Measurements from ENCODE around the gene NUAK2. TPM values are rescaled to one million over a fixed set of nuclear protein-coding genes. Genes with fewer than 3 reads are reported as not detected.
A peak's percentile ranks its signal among the peaks of the same experiment; 100 is the strongest.

NUAK2 gene
- total RNA-seq, 4 donors from 2014 or later, result 1.1 to 5.4 (median 3.2) TPM

- ATAC-seq (ENCODE audit: low FRiP score), result no peak
- no peak for TF ChIP-seq CTCF (IDR thresholded peaks at IDR 0.05)
- DNase-seq (ENCODE audit: low spot score), result no peak
Measured at GRCh38 chr1:205346956-205347574, 25.5 kb upstream of the NUAK2 start.

GRCh38 chr1:205345761-205346160, 24.2 kb upstream of the NUAK2 start:
- TF ChIP-seq CTCF (IDR thresholded peaks at IDR 0.05), result no peak
- ATAC-seq (ENCODE audit: low FRiP score), result no peak

GRCh38 chr1:205344066-205344928, 22.8 kb upstream of the NUAK2 start:
- DNase-seq (ENCODE audit: low spot score) (no peak), ATAC-seq (ENCODE audit: low FRiP score) (peak; percentile 24)
- TF ChIP-seq CTCF (IDR thresholded peaks at IDR 0.05), result no peak

More at GRCh38 chr1:205345761-205346160, 24.2 kb upstream of the NUAK2 start:
- no peak for DNase-seq (ENCODE audit: low spot score)

GRCh38 chr1:205343431-205344065, 22.0 kb upstream of the NUAK2 start:
- DNase-seq (ENCODE audit: low spot score), result no peak
- ATAC-seq (ENCODE audit: low FRiP score), result no peak
- no peak for TF ChIP-seq CTCF (IDR thresholded peaks at IDR 0.05)

- ATAC-seq (ENCODE audit: low FRiP score) (no peak), DNase-seq (ENCODE audit: low spot score) (no peak)
- TF ChIP-seq CTCF (IDR thresholded peaks at IDR 0.05), result no peak
Measured at GRCh38 chr1:205342986-205343385, 21.4 kb upstream of the NUAK2 start.

- ATAC-seq (ENCODE audit: low FRiP score) (no peak), DNase-seq (ENCODE audit: low spot score) (no peak)
- TF ChIP-seq CTCF (IDR thresholded peaks at IDR 0.05), result no peak
Measured at GRCh38 chr1:205340676-205341075, 19.1 kb upstream of the NUAK2 start.
